ENCODE data around the gene FAM171A1. TPM values are rescaled to one million over a fixed set of nuclear protein-coding genes. Genes with fewer than 3 reads are reported as not detected.

Gene FAM171A1
- total RNA-seq, 1 donor: 25.0 TPM

DNA sequence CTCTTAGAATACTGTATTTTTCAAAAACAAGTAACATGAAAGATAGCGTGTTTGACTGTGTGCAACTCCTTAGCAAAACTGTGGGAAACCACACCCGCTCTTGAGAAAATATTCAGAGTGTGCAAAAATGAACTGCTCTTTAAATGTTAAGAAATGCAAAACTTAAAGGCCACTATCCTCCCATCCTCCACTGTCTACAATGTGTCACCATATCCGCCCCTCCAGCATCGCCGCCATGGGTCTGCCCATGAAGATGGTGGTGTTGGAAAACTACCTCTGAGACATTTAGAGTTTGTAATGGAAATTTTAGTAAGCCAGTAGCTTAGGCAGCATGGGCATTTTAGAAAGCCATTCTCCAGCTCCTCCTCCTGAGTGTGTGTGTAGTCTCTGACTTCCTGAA is 182.5 kb downstream of the FAM171A1 start:
- H3K4me1 ChIP-seq (ENCODE audit: insufficient read depth, low read length): peaks cover 10% of the 10 kb centered on the region
- no peak overlapping the region for H2AFZ ChIP-seq (ENCODE audit: low read length)
- H3K4me2 ChIP-seq (ENCODE audit: insufficient read depth, low read length): no peak overlapping the region
- no peak for DNase-seq (ENCODE audit: insufficient read length, low spot score, missing footprints)
- no peak overlapping the region for H3K27ac ChIP-seq (ENCODE audit: low read depth, low read length)
- H3K4me3 ChIP-seq (ENCODE audit: insufficient read depth, low read length): no peak overlapping the region
- no peaks in the 10 kb centered on the region for H3K27me3 ChIP-seq (ENCODE audit: insufficient read depth, low read length)
- H3K36me3 ChIP-seq (ENCODE audit: insufficient read depth, low read length): no peaks in the 10 kb centered on the region
- H3K9me3 ChIP-seq (ENCODE audit: low read depth, low read length): no peaks in the 10 kb centered on the region
- H4K20me1 ChIP-seq (ENCODE audit: insufficient read depth, low read length): no peaks in the 10 kb centered on the region
- TF ChIP-seq, protein P1, sequence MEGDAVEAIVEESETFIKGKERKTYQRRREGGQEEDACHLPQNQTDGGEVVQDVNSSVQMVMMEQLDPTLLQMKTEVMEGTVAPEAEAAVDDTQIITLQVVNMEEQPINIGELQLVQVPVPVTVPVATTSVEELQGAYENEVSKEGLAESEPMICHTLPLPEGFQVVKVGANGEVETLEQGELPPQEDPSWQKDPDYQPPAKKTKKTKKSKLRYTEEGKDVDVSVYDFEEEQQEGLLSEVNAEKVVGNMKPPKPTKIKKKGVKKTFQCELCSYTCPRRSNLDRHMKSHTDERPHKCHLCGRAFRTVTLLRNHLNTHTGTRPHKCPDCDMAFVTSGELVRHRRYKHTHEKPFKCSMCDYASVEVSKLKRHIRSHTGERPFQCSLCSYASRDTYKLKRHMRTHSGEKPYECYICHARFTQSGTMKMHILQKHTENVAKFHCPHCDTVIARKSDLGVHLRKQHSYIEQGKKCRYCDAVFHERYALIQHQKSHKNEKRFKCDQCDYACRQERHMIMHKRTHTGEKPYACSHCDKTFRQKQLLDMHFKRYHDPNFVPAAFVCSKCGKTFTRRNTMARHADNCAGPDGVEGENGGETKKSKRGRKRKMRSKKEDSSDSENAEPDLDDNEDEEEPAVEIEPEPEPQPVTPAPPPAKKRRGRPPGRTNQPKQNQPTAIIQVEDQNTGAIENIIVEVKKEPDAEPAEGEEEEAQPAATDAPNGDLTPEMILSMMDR (IDR thresholded peaks at IDR 0.05; ENCODE audit: extremely low read depth, low read depth, low read length): no peak
- H3K79me2 ChIP-seq (ENCODE audit: insufficient read depth, low read length): no peaks in the 10 kb centered on the region

DNA sequence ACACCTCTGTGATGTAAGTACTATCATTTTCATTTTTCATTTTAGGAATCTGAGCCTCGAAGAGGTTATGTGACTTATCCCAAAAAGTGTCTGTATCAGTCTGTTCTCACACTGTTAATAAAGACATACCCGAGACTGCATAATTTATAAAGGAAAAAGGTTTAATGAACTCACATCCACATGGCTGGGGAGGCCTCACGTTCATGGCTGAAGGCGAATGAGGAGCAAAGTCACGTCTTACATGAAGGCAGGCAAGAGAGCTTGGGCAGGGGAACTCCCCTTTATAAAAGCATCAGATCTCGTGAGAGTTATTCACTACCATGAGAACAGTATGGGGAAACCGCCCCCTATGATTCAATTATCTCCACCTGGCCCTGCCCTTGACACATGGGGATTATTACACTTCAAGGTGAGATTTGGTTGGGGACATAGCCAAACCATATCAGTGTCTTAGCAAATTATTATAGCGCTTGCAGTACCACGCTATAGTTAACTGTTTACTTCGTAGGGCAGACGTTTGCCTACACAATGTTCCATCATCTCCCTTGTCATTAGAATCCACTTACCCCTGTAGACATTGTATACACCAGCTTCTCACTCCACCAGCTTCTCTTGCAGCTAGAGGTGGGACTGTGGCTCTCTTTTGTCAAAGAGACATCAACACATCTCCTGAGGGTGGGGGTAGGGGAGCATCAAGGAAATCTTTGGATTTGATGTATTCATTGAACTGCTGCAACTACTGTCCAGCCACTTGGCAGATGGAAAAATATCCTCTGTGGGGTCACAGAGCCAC is 187.2 kb downstream of the FAM171A1 start:
- no peak overlapping the region for H3K4me3 ChIP-seq (ENCODE audit: insufficient read depth, low read length)
- no peaks in the 10 kb centered on the region for H3K36me3 ChIP-seq (ENCODE audit: insufficient read depth, low read length)
- H3K9me3 ChIP-seq (ENCODE audit: low read depth, low read length): no peaks in the 10 kb centered on the region
- no peaks in the 10 kb centered on the region for H3K4me1 ChIP-seq (ENCODE audit: insufficient read depth, low read length)
- H4K20me1 ChIP-seq (ENCODE audit: insufficient read depth, low read length): no peaks in the 10 kb centered on the region
- H2AFZ ChIP-seq (ENCODE audit: low read length): no peak overlapping the region
- DNase-seq (ENCODE audit: insufficient read length, low spot score, missing footprints): no peak
- TF ChIP-seq, protein P1 (IDR thresholded peaks at IDR 0.05; ENCODE audit: extremely low read depth, low read depth, low read length): no peak
- no peaks in the 10 kb centered on the region for H3K27me3 ChIP-seq (ENCODE audit: insufficient read depth, low read length)
- no peak overlapping the region for H3K4me2 ChIP-seq (ENCODE audit: insufficient read depth, low read length)
- no peaks in the 10 kb centered on the region for H3K79me2 ChIP-seq (ENCODE audit: insufficient read depth, low read length)
- H3K27ac ChIP-seq (ENCODE audit: low read depth, low read length): no peak overlapping the region

DNA sequence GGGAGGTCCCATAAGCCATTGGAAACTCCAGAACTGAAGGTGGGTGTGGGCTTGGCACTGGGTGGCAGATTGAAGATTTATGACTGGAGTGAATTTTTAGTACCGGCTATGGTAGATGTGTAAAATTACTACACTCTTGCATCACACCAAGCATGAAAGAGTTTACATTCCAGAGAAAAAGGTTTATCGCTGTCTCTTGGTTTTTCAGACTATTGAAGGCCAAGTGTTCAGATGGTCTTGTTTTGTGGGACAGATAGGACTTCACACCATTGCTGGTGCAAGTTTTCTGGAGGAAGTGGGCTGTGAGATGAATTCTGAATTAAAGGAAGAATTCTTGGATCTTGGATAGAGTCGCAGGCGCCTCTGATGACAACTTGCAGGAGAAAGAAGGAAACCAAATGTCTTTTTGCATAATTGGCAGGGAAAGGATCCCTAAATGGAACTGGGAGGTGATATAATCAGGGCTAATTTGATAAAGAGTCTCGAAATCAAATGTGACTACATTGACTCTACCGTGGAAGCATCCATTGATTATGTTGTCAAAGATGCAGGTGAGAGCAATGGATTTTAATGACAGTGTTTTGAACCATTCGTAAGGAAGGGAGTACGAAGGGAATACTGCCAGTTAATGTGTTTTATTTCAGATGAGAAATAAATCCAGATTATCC is 188.4 kb downstream of the FAM171A1 start:
- Histone ChIP-seq H3K27ac (ENCODE audit: low read depth, low read length) (no peak overlapping the region), H3K4me3 (ENCODE audit: insufficient read depth, low read length) (no peak overlapping the region), H3K79me2 (ENCODE audit: insufficient read depth, low read length) (no peaks in the 10 kb centered on the region), H4K20me1 (ENCODE audit: insufficient read depth, low read length) (no peaks in the 10 kb centered on the region), H2AFZ (ENCODE audit: low read length) (peak overlapping the region; percentile 20), H3K27me3 (ENCODE audit: insufficient read depth, low read length) (no peaks in the 10 kb centered on the region), H3K4me2 (ENCODE audit: insufficient read depth, low read length) (no peak overlapping the region), H3K36me3 (ENCODE audit: insufficient read depth, low read length) (no peaks in the 10 kb centered on the region), H3K9me3 (ENCODE audit: low read depth, low read length) (no peaks in the 10 kb centered on the region), H3K4me1 (ENCODE audit: insufficient read depth, low read length) (no peaks in the 10 kb centered on the region)
- DNase-seq (ENCODE audit: insufficient read length, low spot score, missing footprints): no peak
- TF ChIP-seq, protein P1 (IDR thresholded peaks at IDR 0.05; ENCODE audit: extremely low read depth, low read depth, low read length): no peak

DNA sequence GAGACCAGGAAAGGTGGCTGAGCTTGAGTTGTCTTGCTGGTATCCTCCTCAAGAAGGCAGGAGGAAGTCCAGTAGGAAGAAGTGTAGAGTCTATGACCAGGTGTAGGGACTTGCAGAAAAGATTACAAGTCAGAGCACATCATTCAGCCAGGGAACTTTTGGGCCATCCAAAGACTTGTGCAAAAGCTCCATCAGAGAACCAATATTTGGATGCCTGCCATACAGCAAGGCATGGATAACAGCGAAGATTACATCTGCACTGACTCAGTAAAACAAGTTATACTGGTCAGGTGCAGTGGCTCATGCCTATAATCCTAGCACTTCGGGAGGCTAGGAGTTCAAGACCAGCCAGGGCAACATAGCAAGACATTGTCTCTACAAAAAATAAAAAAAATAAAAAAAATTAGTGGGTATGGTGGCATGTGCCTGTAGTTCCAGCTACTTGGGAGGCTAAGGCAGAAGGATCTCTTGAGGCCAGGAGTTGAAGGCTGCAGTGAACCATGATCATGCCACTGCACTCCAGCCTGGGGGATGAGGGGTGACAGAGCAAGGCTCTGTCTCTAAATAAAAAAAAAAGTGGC is 189.4 kb downstream of the FAM171A1 start:
- DNase-seq (ENCODE audit: insufficient read length, low spot score, missing footprints): no peak
- H3K79me2 ChIP-seq (ENCODE audit: insufficient read depth, low read length): no peaks in the 10 kb centered on the region
- no peak overlapping the region for H3K27ac ChIP-seq (ENCODE audit: low read depth, low read length)
- H2AFZ ChIP-seq (ENCODE audit: low read length): no peak overlapping the region
- no peak overlapping the region for H3K4me3 ChIP-seq (ENCODE audit: insufficient read depth, low read length)
- no peaks in the 10 kb centered on the region for H3K27me3 ChIP-seq (ENCODE audit: insufficient read depth, low read length)
- no peak overlapping the region for H3K4me2 ChIP-seq (ENCODE audit: insufficient read depth, low read length)
- no peaks in the 10 kb centered on the region for H3K36me3 ChIP-seq (ENCODE audit: insufficient read depth, low read length)
- TF ChIP-seq, protein P1 (IDR thresholded peaks at IDR 0.05; ENCODE audit: extremely low read depth, low read depth, low read length): no peak
- no peaks in the 10 kb centered on the region for H3K9me3 ChIP-seq (ENCODE audit: low read depth, low read length)
- no peaks in the 10 kb centered on the region for H3K4me1 ChIP-seq (ENCODE audit: insufficient read depth, low read length)
- H4K20me1 ChIP-seq (ENCODE audit: insufficient read depth, low read length): no peaks in the 10 kb centered on the region

All from osteoblast (primary cell).